ENCODE measurements around the gene TATDN2.

DNA sequence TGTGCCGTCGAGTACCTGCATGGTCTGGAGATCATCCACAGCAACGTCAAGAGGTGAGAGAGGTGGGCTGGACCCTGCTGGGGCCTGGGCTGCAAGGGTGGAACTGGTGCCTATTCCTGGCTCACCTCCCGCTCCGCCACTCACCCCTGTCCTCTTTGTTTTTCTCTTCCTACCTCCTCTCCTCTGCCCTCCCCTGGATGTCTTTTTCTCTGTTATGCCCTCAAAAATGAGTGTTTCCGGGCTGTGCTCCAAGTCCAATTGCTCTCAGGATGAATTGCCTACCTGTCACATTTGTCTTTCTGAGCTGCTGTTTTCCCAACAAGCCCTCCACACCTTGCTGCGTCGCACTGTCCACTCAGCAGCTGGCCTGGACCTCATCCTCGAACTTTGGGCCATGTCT, 28.5 kb upstream of the TATDN2 start:
- TF ChIP-seq, protein P1, sequence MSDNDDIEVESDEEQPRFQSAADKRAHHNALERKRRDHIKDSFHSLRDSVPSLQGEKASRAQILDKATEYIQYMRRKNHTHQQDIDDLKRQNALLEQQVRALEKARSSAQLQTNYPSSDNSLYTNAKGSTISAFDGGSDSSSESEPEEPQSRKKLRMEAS (IDR thresholded peaks at IDR 0.05; ENCODE audit: low read depth, low read length), result no peak
- TF ChIP-seq, protein P2, sequence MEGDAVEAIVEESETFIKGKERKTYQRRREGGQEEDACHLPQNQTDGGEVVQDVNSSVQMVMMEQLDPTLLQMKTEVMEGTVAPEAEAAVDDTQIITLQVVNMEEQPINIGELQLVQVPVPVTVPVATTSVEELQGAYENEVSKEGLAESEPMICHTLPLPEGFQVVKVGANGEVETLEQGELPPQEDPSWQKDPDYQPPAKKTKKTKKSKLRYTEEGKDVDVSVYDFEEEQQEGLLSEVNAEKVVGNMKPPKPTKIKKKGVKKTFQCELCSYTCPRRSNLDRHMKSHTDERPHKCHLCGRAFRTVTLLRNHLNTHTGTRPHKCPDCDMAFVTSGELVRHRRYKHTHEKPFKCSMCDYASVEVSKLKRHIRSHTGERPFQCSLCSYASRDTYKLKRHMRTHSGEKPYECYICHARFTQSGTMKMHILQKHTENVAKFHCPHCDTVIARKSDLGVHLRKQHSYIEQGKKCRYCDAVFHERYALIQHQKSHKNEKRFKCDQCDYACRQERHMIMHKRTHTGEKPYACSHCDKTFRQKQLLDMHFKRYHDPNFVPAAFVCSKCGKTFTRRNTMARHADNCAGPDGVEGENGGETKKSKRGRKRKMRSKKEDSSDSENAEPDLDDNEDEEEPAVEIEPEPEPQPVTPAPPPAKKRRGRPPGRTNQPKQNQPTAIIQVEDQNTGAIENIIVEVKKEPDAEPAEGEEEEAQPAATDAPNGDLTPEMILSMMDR (IDR thresholded peaks at IDR 0.05; ENCODE audit: low read depth, low read length), result no peak
- TF ChIP-seq MYC (IDR thresholded peaks at IDR 0.05; ENCODE audit: low read depth, low read length), result no peak
- no peak for TF ChIP-seq POLR2A (IDR thresholded peaks at IDR 0.05; ENCODE audit: extremely low read depth, insufficient read length)

All from NB4 (cell line).